HepG2 (cell line): ENCODE measurements around the gene DNAJB2. TPM values are rescaled to one million over a fixed set of nuclear protein-coding genes. Genes with fewer than 3 reads are reported as not detected.
A peak's percentile ranks its signal among the peaks of the same experiment; 100 is the strongest.

Source experiments
- ARID3A ChIP-seq: IDR thresholded peaks from 2 replicates; pipeline ENCODE4 v1.6.1; 2012; ENCODE audit warnings: low read depth, low read length, improper control_type of control experiment
- CC2D1A ChIP-seq: sonication (generic); formaldehyde crosslinking; IDR thresholded peaks from 2 replicates; pipeline ENCODE4 v1.8.1; 2023; ENCODE audit warnings: mild to moderate bottlenecking, missing genetic modification reagents
- FOXJ3 ChIP-seq: sonication (generic); formaldehyde crosslinking; IDR thresholded peaks from 2 replicates; pipeline ENCODE4 v1.4.0; 2020; ENCODE audit warnings: missing genetic modification reagents, mild to moderate bottlenecking, borderline replicate concordance
- MXI1 ChIP-seq: IDR thresholded peaks from 3 replicates; pipeline ENCODE4 v1.6.1; 2012; ENCODE audit warnings: low read depth, low read length, inconsistent platforms, borderline replicate concordance
- PHF20 ChIP-seq: sonication (generic); formaldehyde crosslinking; IDR thresholded peaks from 2 replicates; pipeline ENCODE4 v1.5.0; 2020; ENCODE audit warnings: mild to moderate bottlenecking, missing genetic modification reagents
- PRDM15 ChIP-seq: sonication (generic); formaldehyde crosslinking; IDR thresholded peaks from 2 replicates; pipeline ENCODE4 v1.4.0; 2020; ENCODE audit warnings: missing genetic modification reagents
- TARDBP ChIP-seq: sonication (generic); formaldehyde crosslinking; IDR thresholded peaks from 2 replicates; pipeline ENCODE4 v1.8.0; 2022; ENCODE audit warnings: mild to moderate bottlenecking, missing genetic modification reagents
- YEATS4 ChIP-seq: sonication (generic); formaldehyde crosslinking; IDR thresholded peaks from 2 replicates; pipeline ENCODE4 v1.4.0; 2020; ENCODE audit warnings: missing genetic modification reagents, borderline replicate concordance
- ZNF234 ChIP-seq: sonication (generic); formaldehyde crosslinking; conservative IDR thresholded peaks from 2 replicates; pipeline ENCODE4 v1.5.1; 2020; ENCODE audit warnings: mild to moderate bottlenecking, missing genetic modification reagents
- ZNF235 ChIP-seq: sonication (generic); formaldehyde crosslinking; IDR thresholded peaks from 2 replicates; pipeline ENCODE4 v1.8.1; 2023; ENCODE audit warnings: mild to moderate bottlenecking, missing genetic modification reagents, borderline replicate concordance
- ZNF292 ChIP-seq: sonication (generic); formaldehyde crosslinking; IDR thresholded peaks from 2 replicates; pipeline ENCODE4 v1.8.1; 2022; ENCODE audit warnings: mild to moderate bottlenecking, low read depth, missing genetic modification reagents, borderline replicate concordance
- ZNF430 ChIP-seq: sonication (generic); formaldehyde crosslinking; IDR thresholded peaks from 2 replicates; pipeline ENCODE4 v1.9.0; 2021; ENCODE audit warnings: mild to moderate bottlenecking, missing genetic modification reagents
- ZNF468 ChIP-seq: sonication (generic); formaldehyde crosslinking; IDR thresholded peaks from 2 replicates; pipeline ENCODE4 v1.8.0; 2022; ENCODE audit warnings: mild to moderate bottlenecking, moderate library complexity, missing genetic modification reagents
- ZNF598 ChIP-seq: sonication (generic); formaldehyde crosslinking; IDR thresholded peaks from 2 replicates; pipeline ENCODE4 v1.5.1; 2020; ENCODE audit warnings: mild to moderate bottlenecking, missing genetic modification reagents, borderline replicate concordance
- ZNF816 ChIP-seq: sonication (generic); formaldehyde crosslinking; IDR thresholded peaks from 2 replicates; pipeline ENCODE4 v1.8.0; 2022; ENCODE audit warnings: missing genetic modification reagents, mild to moderate bottlenecking, borderline replicate concordance
- ZNF841 ChIP-seq: sonication (generic); formaldehyde crosslinking; IDR thresholded peaks from 2 replicates; pipeline ENCODE4 v1.8.1; 2023; ENCODE audit warnings: missing genetic modification reagents, borderline replicate concordance
- polyA plus RNA-seq, 8 experiments: library from polyadenylated mRNA; depleted of rRNA in 3 of 8; stranded (reverse) in 7 of 8; unstranded in 1 of 8; fragments of >200 nt; fragmentation: Illumina TruSeq in 4 of 8; extraction: Trizol in 4 of 8; gene quantifications; 2 replicates each; pipeline versions ENCODE4 v1.2.1 to v1.2.3, GENCODE V29; 2011 to 2016; ENCODE audit warnings: low read depth in 4 of 8, missing spikeins in 1 of 8, mixed read lengths in 1 of 8; ENCODE audit not compliant: insufficient read depth in 1 of 8
- total RNA-seq, 5 experiments: library from RNA; depleted of rRNA; stranded (reverse); fragments of >200 nt; fragmentation: Illumina TruSeq; extraction: Trizol; gene quantifications; 2 replicates each; pipeline ENCODE4 v1.2.3, GENCODE V29; 2016; ENCODE audit warnings: low read depth in 1 of 5
- TF ChIP-seq, protein P1 (sequence below): sonication (generic); formaldehyde crosslinking; IDR thresholded peaks from 2 replicates; pipeline ENCODE4 v1.4.0; 2020; ENCODE audit warnings: missing genetic modification reagents, borderline replicate concordance

DNAJB2 gene
- total and polyA plus RNA-seq, 2 of the 13 experiments (the other 11 are each of a cell fraction or from before 2014, with no cell fraction given), result 21.3 to 31.1 TPM

DNA sequence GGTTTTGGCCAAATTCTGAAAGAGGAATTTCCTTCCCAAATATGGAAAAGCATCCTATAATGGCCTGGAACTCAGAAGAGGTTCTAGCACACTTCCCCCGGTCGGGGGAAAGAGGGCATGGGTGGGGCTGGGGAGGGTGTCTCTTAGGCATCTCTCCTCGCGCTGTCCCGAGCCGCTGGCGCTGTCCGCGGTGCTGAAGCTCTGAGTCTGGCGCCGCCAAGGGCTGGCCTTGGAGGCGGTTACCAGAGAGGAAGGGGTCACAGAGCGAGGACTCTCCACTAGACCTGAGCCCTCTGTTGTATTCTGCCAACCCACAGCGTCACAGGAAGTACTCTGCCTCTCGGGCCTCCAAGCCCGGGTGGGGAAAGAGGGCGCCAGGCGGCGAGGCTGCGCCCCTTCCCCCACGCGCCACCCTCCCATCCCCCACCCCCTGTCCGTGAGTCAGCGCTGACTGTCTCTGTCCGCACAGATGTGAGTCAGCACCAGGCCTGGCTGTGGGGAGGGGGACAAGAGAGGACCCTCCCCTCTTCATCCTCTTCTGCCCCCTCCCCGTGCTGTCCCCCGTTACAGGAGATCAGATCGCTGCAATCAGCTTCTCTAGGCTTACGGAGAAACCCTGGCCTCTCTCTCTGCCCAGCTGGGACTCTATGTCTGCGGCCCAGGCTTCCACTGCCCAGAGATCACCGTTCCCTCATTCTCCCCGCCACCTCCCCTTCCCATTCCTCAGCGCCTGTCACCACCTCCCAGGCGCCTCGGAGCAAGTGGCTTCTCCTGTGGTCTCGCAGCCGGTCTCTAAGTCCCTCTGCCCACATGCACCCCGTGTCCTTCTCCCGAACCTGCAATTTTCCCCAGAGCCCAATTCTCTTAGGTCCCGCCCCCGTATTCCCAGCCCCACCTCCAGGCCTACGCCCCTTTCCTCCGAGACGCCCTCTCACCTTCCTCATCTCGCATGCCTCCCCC, 29.3 kb downstream of the DNAJB2 start (continued):
- TF ChIP-seq ZNF598 (no peak), MXI1 (peak; percentile 47; the same call in 1 of the 3 replicates), ZNF430 (peak; percentile 88; the same call in 1 of the 2 replicates), YEATS4 (CRISPR knock-in tag) (peak; percentile 80), ZNF292 (CRISPR knock-in tag) (no peak), PRDM15 (CRISPR knock-in tag) (peak; percentile 76; the same call in 1 of the 2 replicates), ZNF841 (CRISPR knock-in tag) (peak; percentile 88), TARDBP (CRISPR knock-in tag) (no peak), ZNF235 (CRISPR knock-in tag) (peak; percentile 97), ZNF234 (CRISPR knock-in tag) (peak; percentile 84; the same call in 1 of the 2 replicates), PHF20 (peak; percentile 47), CC2D1A (CRISPR knock-in tag) (peak; percentile 54; the same call in 1 of the 2 replicates), ZNF468 (CRISPR knock-in tag) (peak; percentile 69; the same call in 1 of the 2 replicates), ARID3A (no peak), FOXJ3 (CRISPR knock-in tag) (no peak; the same call in 1 of the 2 replicates), ZNF816 (CRISPR knock-in tag) (peak; percentile 64; the same call in 1 of the 2 replicates)
- TF ChIP-seq, protein P1, sequence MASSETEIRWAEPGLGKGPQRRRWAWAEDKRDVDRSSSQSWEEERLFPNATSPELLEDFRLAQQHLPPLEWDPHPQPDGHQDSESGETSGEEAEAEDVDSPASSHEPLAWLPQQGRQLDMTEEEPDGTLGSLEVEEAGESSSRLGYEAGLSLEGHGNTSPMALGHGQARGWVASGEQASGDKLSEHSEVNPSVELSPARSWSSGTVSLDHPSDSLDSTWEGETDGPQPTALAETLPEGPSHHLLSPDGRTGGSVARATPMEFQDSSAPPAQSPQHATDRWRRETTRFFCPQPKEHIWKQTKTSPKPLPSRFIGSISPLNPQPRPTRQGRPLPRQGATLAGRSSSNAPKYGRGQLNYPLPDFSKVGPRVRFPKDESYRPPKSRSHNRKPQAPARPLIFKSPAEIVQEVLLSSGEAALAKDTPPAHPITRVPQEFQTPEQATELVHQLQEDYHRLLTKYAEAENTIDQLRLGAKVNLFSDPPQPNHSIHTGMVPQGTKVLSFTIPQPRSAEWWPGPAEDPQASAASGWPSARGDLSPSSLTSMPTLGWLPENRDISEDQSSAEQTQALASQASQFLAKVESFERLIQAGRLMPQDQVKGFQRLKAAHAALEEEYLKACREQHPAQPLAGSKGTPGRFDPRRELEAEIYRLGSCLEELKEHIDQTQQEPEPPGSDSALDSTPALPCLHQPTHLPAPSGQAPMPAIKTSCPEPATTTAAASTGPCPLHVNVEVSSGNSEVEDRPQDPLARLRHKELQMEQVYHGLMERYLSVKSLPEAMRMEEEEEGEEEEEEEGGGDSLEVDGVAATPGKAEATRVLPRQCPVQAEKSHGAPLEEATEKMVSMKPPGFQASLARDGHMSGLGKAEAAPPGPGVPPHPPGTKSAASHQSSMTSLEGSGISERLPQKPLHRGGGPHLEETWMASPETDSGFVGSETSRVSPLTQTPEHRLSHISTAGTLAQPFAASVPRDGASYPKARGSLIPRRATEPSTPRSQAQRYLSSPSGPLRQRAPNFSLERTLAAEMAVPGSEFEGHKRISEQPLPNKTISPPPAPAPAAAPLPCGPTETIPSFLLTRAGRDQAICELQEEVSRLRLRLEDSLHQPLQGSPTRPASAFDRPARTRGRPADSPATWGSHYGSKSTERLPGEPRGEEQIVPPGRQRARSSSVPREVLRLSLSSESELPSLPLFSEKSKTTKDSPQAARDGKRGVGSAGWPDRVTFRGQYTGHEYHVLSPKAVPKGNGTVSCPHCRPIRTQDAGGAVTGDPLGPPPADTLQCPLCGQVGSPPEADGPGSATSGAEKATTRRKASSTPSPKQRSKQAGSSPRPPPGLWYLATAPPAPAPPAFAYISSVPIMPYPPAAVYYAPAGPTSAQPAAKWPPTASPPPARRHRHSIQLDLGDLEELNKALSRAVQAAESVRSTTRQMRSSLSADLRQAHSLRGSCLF (CRISPR knock-in tag), result peak; percentile 98
